Bronchus fibroblast of lung (primary cell): Measurements from ENCODE around the gene RPA1. TPM values are rescaled to one million over a fixed set of nuclear protein-coding genes. Genes with fewer than 3 reads are reported as not detected.

ENCODE experiments used
- total RNA-seq: library from RNA; depleted of rRNA; stranded (reverse); fragments of >200 nt; gene quantifications from 2 replicates; pipeline ENCODE4 v1.2.3, GENCODE V29; 2015

The RPA1 gene
- 27.1 and 31.4 TPM in 2 replicates for total RNA-seq

GRCh38 chr17:1829592-1830257 lies at the start of gene RPA1, which contains the start of gene SMYD4:
TSS of gene RPA1 (plus strand) at chr17:1830005. CDS start at chr17:1830094, 89 bp downstream.
TSS of gene SMYD4 (minus strand) at chr17:1829902. CDS start at chr17:1827994, 1,908 bp downstream.

Other genes starting within 250 kb of the RPA1 start
- 7.1 and 12.1 TPM in 2 replicates for gene SLC43A2, start 201.2 kb upstream of the RPA1 start, total RNA-seq
- 0.30 and 1.0 TPM in 2 replicates for gene SCARF1, start 184.3 kb upstream of the RPA1 start, total RNA-seq
- gene RILP, start 180.1 kb upstream of the RPA1 start, total RNA-seq, result 7.1 and 13.8 TPM in 2 replicates
- gene PRPF8, start 145.1 kb upstream of the RPA1 start, total RNA-seq, result 143 and 152 TPM in 2 replicates
- 1.0 TPM in 2 replicates for gene TLCD2, start 119.6 kb upstream of the RPA1 start, total RNA-seq
- gene WDR81, start 105.3 kb upstream of the RPA1 start, total RNA-seq, result 15.9 and 17.7 TPM in 2 replicates
- gene SERPINF2, start 87.1 kb upstream of the RPA1 start, total RNA-seq, result under 0.01 TPM in 1 of 2 replicates, not detected in the other
- 146 and 153 TPM in 2 replicates for gene SERPINF1, start 67.9 kb upstream of the RPA1 start, total RNA-seq
- 4.2 and 5.5 TPM in 2 replicates for gene SMYD4, start 103 bp upstream of the RPA1 start, total RNA-seq
- gene RTN4RL1, start 195.3 kb downstream of the RPA1 start, total RNA-seq, result 0.30 and 0.34 TPM in 2 replicates
- gene DPH1, start 200.1 kb downstream of the RPA1 start, total RNA-seq, result 23.8 and 23.9 TPM in 2 replicates
- gene OVCA2, start 212.0 kb downstream of the RPA1 start, total RNA-seq, result 57.5 and 59.2 TPM in 2 replicates
- gene HIC1, start 225.1 kb downstream of the RPA1 start, total RNA-seq, result 26.4 and 28.1 TPM in 2 replicates